Lung (tissue), 12 donors: ENCODE measurements around the gene CEP85L. TPM values are rescaled to one million over a fixed set of nuclear protein-coding genes. Genes with fewer than 3 reads are reported as not detected.

Experiments
- ATAC-seq: fragments of 200-7000 bp; cut with Tn5 transposase; one replicate; pipeline ENCODE4 v1.9.1; 2020; ENCODE audit warnings: moderate number of reproducible peaks; ENCODE audit not compliant: insufficient read depth, low FRiP score
- DNase-seq, 3 donors: peaks; one replicate each; pipeline ENCODE4 v3.0.0-alpha.2; 2013 to 2017
- H3K27ac ChIP-seq, 2 donors: one replicate each; pipeline ENCODE4 v1.5.1; 2013; ENCODE audit warnings: mild to moderate bottlenecking in 2 of 2, moderate library complexity in 2 of 2, control low read depth in 1 of 2, inconsistent platforms in 1 of 2, low read depth in 1 of 2, low read length in 1 of 2
- H3K27me3 ChIP-seq, 3 donors: one replicate each; pipeline ENCODE4 v1.5.1; 2013; ENCODE audit warnings: low read length in 2 of 3; ENCODE audit not compliant: control insufficient read depth in 3 of 3, insufficient read depth in 3 of 3
- H3K36me3 ChIP-seq, 4 donors: one replicate each; pipeline ENCODE4 v1.5.1; 2013; ENCODE audit warnings: low read length in 4 of 4, mild to moderate bottlenecking in 1 of 4, moderate library complexity in 1 of 4; ENCODE audit not compliant: control insufficient read depth in 4 of 4, insufficient read depth in 4 of 4
- H3K4me1 ChIP-seq, 5 donors: one replicate each; pipeline ENCODE4 v1.5.1; 2013; ENCODE audit warnings: low read length in 5 of 5, mild to moderate bottlenecking in 2 of 5, moderate library complexity in 1 of 5; ENCODE audit not compliant: control insufficient read depth in 5 of 5, insufficient read depth in 5 of 5
- H3K4me3 ChIP-seq: one replicate; pipeline ENCODE4 v1.5.1; 2013; ENCODE audit warnings: mild to moderate bottlenecking, control low read depth, moderate library complexity
- H3K9ac ChIP-seq, 2 donors: one replicate each; pipeline ENCODE4 v1.5.1; 2013; ENCODE audit warnings: low read length in 2 of 2, control low read depth in 1 of 2; ENCODE audit not compliant: insufficient read depth in 1 of 2
- H3K9me3 ChIP-seq, 4 donors: one replicate each; pipeline ENCODE4 v1.5.1; 2013; ENCODE audit warnings: low read length in 3 of 4, mild to moderate bottlenecking in 1 of 4, moderate library complexity in 1 of 4; ENCODE audit not compliant: control insufficient read depth in 4 of 4, insufficient read depth in 3 of 4
- WGBS, 2 donors: extraction: QIAGEN DNeasy Blood & Tissue Kit; methylation state at CpG; one replicate each; pipeline ENCODE4 v1.1.7; 2013; 5-methylcytosine and 5-hydroxymethylcytosine counted together
- polyA plus RNA-seq, 2 donors: library from polyadenylated mRNA; stranded (reverse); fragments of 200-250 nt; gene quantifications; one replicate each; pipeline ENCODE4 v1.2.1, GENCODE V29; 2013
- total RNA-seq, 2 donors: library from RNA; depleted of rRNA in 1 of 2; stranded (reverse); fragments of >200 nt in 1 of 2; gene quantifications; one replicate each; pipeline ENCODE4 v1.2.1, GENCODE V29; 2014 to 2021
- TF ChIP-seq, protein P1 (sequence below): IDR thresholded peaks from 2 replicates; pipeline ENCODE4 v1.5.1; 2012; ENCODE audit warnings: mild to moderate bottlenecking; ENCODE audit errors: control extremely low read depth, extremely low read depth
- donor health status: control.
- donor health status: control.
- donor health status: Bipolar disorder and iron deficiency.
- donor health status: healthy.
- donor health status: DM: yes; HTN: yes; CAD: no.

The CEP85L gene
- total and polyA plus RNA-seq, 4 donors: 1.3 to 40.8 (median 7.1) TPM

DNA sequence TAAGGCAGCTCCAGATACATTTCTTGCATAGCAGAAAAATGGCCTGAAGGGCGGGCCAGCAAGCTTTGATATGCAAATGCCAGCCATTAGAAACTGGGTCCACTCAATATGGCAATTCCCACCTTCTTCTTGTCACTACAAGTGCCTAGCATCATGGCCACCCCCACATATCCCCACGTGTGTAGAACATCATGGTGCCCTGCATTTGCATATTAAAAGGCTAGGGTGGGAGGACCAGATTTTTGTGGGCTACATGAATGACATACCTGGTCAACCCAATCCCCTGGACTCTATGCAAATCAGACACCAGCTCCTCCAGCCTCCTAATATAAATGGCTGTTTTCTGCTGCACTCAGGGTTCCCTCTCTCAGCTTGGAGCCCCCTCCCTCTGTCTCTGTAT, 71.6 kb downstream of the CEP85L start:
- Histone ChIP-seq H3K36me3 (peaks cover 0 to 19% (median 4%) of the 10 kb centered on the region in 4 donors), H3K27ac (no peak overlapping the region), H3K4me1 (peaks cover 0 to 4% (median 0%) of the 10 kb centered on the region in 5 donors), H3K9me3 (peaks cover 2 to 17% (median 8%) of the 10 kb centered on the region in 4 donors), H3K4me3 (no peak overlapping the region), H3K27me3 (no peaks in the 10 kb centered on the region), H3K9ac (no peak overlapping the region)
- DNase-seq (no peak), ATAC-seq (no peak)
- TF ChIP-seq, protein P1, sequence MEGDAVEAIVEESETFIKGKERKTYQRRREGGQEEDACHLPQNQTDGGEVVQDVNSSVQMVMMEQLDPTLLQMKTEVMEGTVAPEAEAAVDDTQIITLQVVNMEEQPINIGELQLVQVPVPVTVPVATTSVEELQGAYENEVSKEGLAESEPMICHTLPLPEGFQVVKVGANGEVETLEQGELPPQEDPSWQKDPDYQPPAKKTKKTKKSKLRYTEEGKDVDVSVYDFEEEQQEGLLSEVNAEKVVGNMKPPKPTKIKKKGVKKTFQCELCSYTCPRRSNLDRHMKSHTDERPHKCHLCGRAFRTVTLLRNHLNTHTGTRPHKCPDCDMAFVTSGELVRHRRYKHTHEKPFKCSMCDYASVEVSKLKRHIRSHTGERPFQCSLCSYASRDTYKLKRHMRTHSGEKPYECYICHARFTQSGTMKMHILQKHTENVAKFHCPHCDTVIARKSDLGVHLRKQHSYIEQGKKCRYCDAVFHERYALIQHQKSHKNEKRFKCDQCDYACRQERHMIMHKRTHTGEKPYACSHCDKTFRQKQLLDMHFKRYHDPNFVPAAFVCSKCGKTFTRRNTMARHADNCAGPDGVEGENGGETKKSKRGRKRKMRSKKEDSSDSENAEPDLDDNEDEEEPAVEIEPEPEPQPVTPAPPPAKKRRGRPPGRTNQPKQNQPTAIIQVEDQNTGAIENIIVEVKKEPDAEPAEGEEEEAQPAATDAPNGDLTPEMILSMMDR: no peak
- WGBS, 2 donors: 95% methylated on average over 2 of the region's 2 CpGs

DNA sequence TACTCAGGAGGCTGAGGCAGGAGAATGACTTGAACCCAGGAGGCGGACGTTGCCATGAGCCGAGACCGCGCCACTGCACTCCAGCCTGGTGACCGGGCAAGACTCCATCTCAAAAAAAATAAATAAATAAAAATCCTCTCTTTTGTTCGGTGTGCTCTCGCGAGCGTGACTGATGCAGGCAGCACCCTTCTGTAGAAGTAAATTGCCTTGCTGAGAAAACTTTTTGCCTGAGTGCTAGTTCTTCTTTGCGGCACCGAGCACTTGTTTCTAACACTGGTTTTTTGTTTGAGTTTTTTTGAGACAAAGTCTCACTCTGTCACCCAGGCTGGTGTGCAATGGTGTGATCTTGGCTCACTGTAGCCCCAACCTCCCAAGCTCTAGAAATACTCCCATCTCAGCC, 72.8 kb downstream of the CEP85L start:
- Histone ChIP-seq H3K27ac (no peak overlapping the region), H3K9ac (no peak overlapping the region), H3K4me3 (no peak overlapping the region), H3K9me3 (peaks cover 5 to 27% (median 15%) of the 10 kb centered on the region in 4 donors), H3K36me3 (peaks cover 3 to 28% (median 6%) of the 10 kb centered on the region in 4 donors), H3K27me3 (no peaks in the 10 kb centered on the region), H3K4me1 (peaks cover 0 to 4% (median 0%) of the 10 kb centered on the region in 5 donors)
- DNase-seq (no peak), ATAC-seq (no peak)
- 98 to 99% methylated on average over 12 of the region's 12 CpGs for WGBS, 2 donors
- TF ChIP-seq, protein P1: no peak

DNA sequence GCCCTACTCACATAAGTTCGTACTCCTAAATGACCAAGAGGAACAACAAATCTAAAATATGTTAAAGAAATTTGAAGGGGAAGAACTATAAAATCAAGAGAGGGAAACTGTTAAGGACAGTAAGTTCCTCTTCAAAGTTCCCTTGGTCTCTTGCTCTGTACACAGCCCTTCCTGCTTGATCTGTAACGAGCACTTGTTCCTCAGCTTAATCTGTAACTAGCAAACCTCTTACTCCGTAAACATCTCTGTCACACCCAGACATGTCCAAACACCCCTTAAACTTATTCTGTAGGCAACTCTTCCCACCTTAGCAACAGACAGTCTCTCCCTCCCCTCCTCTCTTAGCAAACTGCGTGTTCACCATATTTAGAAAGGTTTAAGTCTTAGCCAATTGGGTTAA, 73.4 kb downstream of the CEP85L start:
- ATAC-seq: no peak
- Histone ChIP-seq H3K36me3 (peaks cover 3 to 28% (median 6%) of the 10 kb centered on the region in 4 donors), H3K9me3 (peaks cover 5 to 27% (median 15%) of the 10 kb centered on the region in 4 donors)

More for the DNA sequence above, 73.4 kb downstream of the CEP85L start:
- TF ChIP-seq, protein P1: no peak
- Histone ChIP-seq H3K9ac (no peak overlapping the region), H3K4me3 (no peak overlapping the region), H3K4me1 (peaks cover 0 to 4% (median 0%) of the 10 kb centered on the region in 5 donors), H3K27me3 (no peaks in the 10 kb centered on the region), H3K27ac (no peak overlapping the region)
- WGBS, 2 donors: 57 to 67% methylated on average over 4 of the region's 4 CpGs
- no peak for DNase-seq
